Measurements from ENCODE around the gene MYORG. TPM values are rescaled to one million over a fixed set of nuclear protein-coding genes. Genes with fewer than 3 reads are reported as not detected.
"Not testable (repeated sequence)": the region's sequence is repeated elsewhere in the genome, so short reads cannot be mapped to it uniquely, and the experiment has no call there.

MYORG gene
- total RNA-seq, 2 donors from 2014 or later: 2.2 to 4.6 TPM

GRCh38 chr9:34352122-34352652 lies 24.5 kb downstream of the MYORG start:
- DNase-seq (ENCODE audit: low spot score in 2 of 2); H3K9me3 Mint-ChIP-seq; ATAC-seq: not testable (repeated sequence)

GRCh38 chr9:34349324-34349723 lies 27.4 kb downstream of the MYORG start:
- DNase-seq (ENCODE audit: low spot score in 2 of 2): no peak
- Mint-ChIP-seq H3K36me3 (peaks cover 0 to 6% of the 10 kb centered on the region in 2 donors), H3K9me3 (no peaks in the 10 kb centered on the region), H3K27ac (no peak overlapping the region)
- ATAC-seq: no peak

More at GRCh38 chr9:34352122-34352652, 24.5 kb downstream of the MYORG start:
- not testable (repeated sequence) for H3K27ac Mint-ChIP-seq
- peaks cover 12 to 13% of the 10 kb centered on the region in 2 donors for H3K36me3 Mint-ChIP-seq

- ATAC-seq (no peak), DNase-seq (ENCODE audit: low spot score in 2 of 2) (no peak)
- H3K36me3 Mint-ChIP-seq: peaks cover 0 to 6% of the 10 kb centered on the region in 2 donors
- peak overlapping the region in 1 of 2 donors; percentile 79 for H3K27ac Mint-ChIP-seq
- H3K9me3 Mint-ChIP-seq: no peaks in the 10 kb centered on the region
These were observed 28.9 kb downstream of the MYORG start for GRCh38 chr9:34347800-34348158.

GRCh38 chr9:34346873-34347799 lies 29.6 kb downstream of the MYORG start:
- H3K27ac Mint-ChIP-seq: peak overlapping the region in 1 of 2 donors; percentile 79
- no peaks in the 10 kb centered on the region for H3K9me3 Mint-ChIP-seq
- ATAC-seq (no peak), DNase-seq (ENCODE audit: low spot score in 2 of 2) (no peak)
- H3K36me3 Mint-ChIP-seq: peaks cover 0 to 6% of the 10 kb centered on the region in 2 donors

- H3K27ac Mint-ChIP-seq: no peak overlapping the region
- no peak for ATAC-seq
- H3K36me3 Mint-ChIP-seq: peaks cover 0 to 5% of the 10 kb centered on the region in 2 donors
- no peaks in the 10 kb centered on the region for H3K9me3 Mint-ChIP-seq
- no peak for DNase-seq (ENCODE audit: low spot score in 2 of 2)
These were observed 33.1 kb downstream of the MYORG start for GRCh38 chr9:34343605-34344004.

GRCh38 chr9:34343090-34343489 lies 33.6 kb downstream of the MYORG start:
- DNase-seq (ENCODE audit: low spot score in 2 of 2) (no peak), ATAC-seq (no peak)
- H3K36me3 Mint-ChIP-seq: peaks cover 0 to 6% of the 10 kb centered on the region in 2 donors
- no peaks in the 10 kb centered on the region for H3K9me3 Mint-ChIP-seq
- no peak overlapping the region for H3K27ac Mint-ChIP-seq

GRCh38 chr9:34341659-34342295 lies 34.9 kb downstream of the MYORG start:
- H3K36me3 Mint-ChIP-seq: peaks cover 0 to 6% of the 10 kb centered on the region in 2 donors
- DNase-seq (ENCODE audit: low spot score in 2 of 2): no peak
- H3K27ac Mint-ChIP-seq: no peak overlapping the region
- no peaks in the 10 kb centered on the region for H3K9me3 Mint-ChIP-seq
- no peak for ATAC-seq

GRCh38 chr9:34338665-34339385 lies 37.9 kb downstream of the MYORG start:
- no peak overlapping the region for H3K27ac Mint-ChIP-seq
- H3K36me3 Mint-ChIP-seq: peaks cover 0 to 6% of the 10 kb centered on the region in 2 donors
- DNase-seq (ENCODE audit: low spot score in 2 of 2) (no peak), ATAC-seq (no peak)
- H3K9me3 Mint-ChIP-seq: no peaks in the 10 kb centered on the region

GRCh38 chr9:34338079-34338478 lies 38.6 kb downstream of the MYORG start:
- H3K36me3 Mint-ChIP-seq; H3K9me3 Mint-ChIP-seq; DNase-seq (ENCODE audit: low spot score in 2 of 2); H3K27ac Mint-ChIP-seq; ATAC-seq: not testable (repeated sequence)

GRCh38 chr9:34337403-34337802 lies 39.3 kb downstream of the MYORG start:
- peaks cover 0 to 6% of the 10 kb centered on the region in 2 donors for H3K36me3 Mint-ChIP-seq

GRCh38 chr9:34335376-34335775 lies 41.3 kb downstream of the MYORG start:
- no peak for ATAC-seq
- H3K27ac Mint-ChIP-seq: no peak overlapping the region
- H3K36me3 Mint-ChIP-seq: peaks cover 0 to 6% of the 10 kb centered on the region in 2 donors
- DNase-seq (ENCODE audit: low spot score in 2 of 2): no peak
- H3K9me3 Mint-ChIP-seq: no peaks in the 10 kb centered on the region

More at GRCh38 chr9:34337403-34337802, 39.3 kb downstream of the MYORG start:
- DNase-seq (ENCODE audit: low spot score in 2 of 2): no peak
- H3K27ac Mint-ChIP-seq: no peak overlapping the region
- ATAC-seq: no peak
- no peaks in the 10 kb centered on the region for H3K9me3 Mint-ChIP-seq

- H3K9me3 Mint-ChIP-seq: no peaks in the 10 kb centered on the region
- no peak for ATAC-seq
- DNase-seq (ENCODE audit: low spot score in 2 of 2): no peak
- H3K27ac Mint-ChIP-seq: peak overlapping the region in 1 of 2 donors; percentile 3
- H3K36me3 Mint-ChIP-seq: peaks cover 2 to 8% of the 10 kb centered on the region in 2 donors
These were observed 41.8 kb downstream of the MYORG start for GRCh38 chr9:34334916-34335315.

GRCh38 chr9:34334337-34334824 lies 42.3 kb downstream of the MYORG start:
- peak overlapping the region in 1 of 2 donors; percentile 3 for H3K27ac Mint-ChIP-seq
- H3K9me3 Mint-ChIP-seq: no peaks in the 10 kb centered on the region
- peaks cover 7 to 14% of the 10 kb centered on the region in 2 donors for H3K36me3 Mint-ChIP-seq
- DNase-seq (ENCODE audit: low spot score in 2 of 2) (no peak), ATAC-seq (no peak)

- Mint-ChIP-seq H3K9me3 (no peaks in the 10 kb centered on the region), H3K36me3 (peaks cover 7 to 13% of the 10 kb centered on the region in 2 donors), H3K27ac (no peak overlapping the region)
- ATAC-seq: no peak
- no peak for DNase-seq (ENCODE audit: low spot score in 2 of 2)
These were observed 42.9 kb downstream of the MYORG start for GRCh38 chr9:34333836-34334235.

- peaks cover 7 to 19% of the 10 kb centered on the region in 2 donors for H3K36me3 Mint-ChIP-seq
- H3K9me3 Mint-ChIP-seq: no peaks in the 10 kb centered on the region
- ATAC-seq: no peak
- H3K27ac Mint-ChIP-seq: peak overlapping the region in 1 of 2 donors; percentile 11
- no peak for DNase-seq (ENCODE audit: low spot score in 2 of 2)
These were observed 44.4 kb downstream of the MYORG start for GRCh38 chr9:34332076-34332964.

Measured in activated naive CD4-positive, alpha-beta T cell treated with anti-CD3 and anti-CD28 coated beads, Interleukin-2, amount 50 U/mL, for 72 hours (primary cell).